GM12878 (cell line): ENCODE data around the gene LRP2BP. TPM values are rescaled to one million over a fixed set of nuclear protein-coding genes. Genes with fewer than 3 reads are reported as not detected.

Experiments used
- ATF2 ChIP-seq: IDR thresholded peaks from 2 replicates; pipeline ENCODE4 v1.6.1; 2012; ENCODE audit warnings: low read length, inconsistent platforms
- CEBPZ ChIP-seq: fragments of 150-350 bp; IDR thresholded peaks from 2 replicates; pipeline ENCODE4 v1.6.1; 2016; ENCODE audit warnings: low read depth, low read length
- E4F1 ChIP-seq: fragments of 450-650 bp; IDR thresholded peaks from 2 replicates; pipeline ENCODE4 v1.6.1; 2018; ENCODE audit warnings: borderline replicate concordance, mild to moderate bottlenecking; ENCODE audit not compliant: partially characterized antibody
- IKZF2 ChIP-seq, 2 experiments: fragments of 450-650 bp; IDR thresholded peaks; 2 replicates each; pipeline ENCODE4 v1.6.1; 2017; ENCODE audit warnings: mild to moderate bottlenecking in 2 of 2, moderate library complexity in 2 of 2
- JUNB ChIP-seq: IDR thresholded peaks from 2 replicates; pipeline ENCODE4 v1.6.1; 2016; ENCODE audit warnings: antibody characterized with exemption, mild to moderate bottlenecking
- MEF2A ChIP-seq: IDR thresholded peaks from 2 replicates; pipeline ENCODE4 v1.6.1; 2011; ENCODE audit warnings: low read depth, mild to moderate bottlenecking, low read length, moderate library complexity; ENCODE audit not compliant: insufficient read depth
- MTA3 ChIP-seq: IDR thresholded peaks from 2 replicates; pipeline ENCODE4 v1.6.1; 2012; ENCODE audit warnings: low read length, inconsistent platforms, borderline replicate concordance
- PML ChIP-seq: IDR thresholded peaks from 2 replicates; pipeline ENCODE4 v1.6.1; 2012; ENCODE audit warnings: low read length, inconsistent platforms
- POLR2A ChIP-seq: IDR thresholded peaks from 2 replicates; pipeline ENCODE4 v1.6.1; 2011; ENCODE audit warnings: low read depth, mild to moderate bottlenecking, low read length
- POLR2AphosphoS2 ChIP-seq: IDR thresholded peaks from 2 replicates; pipeline ENCODE4 v1.6.1; 2011; ENCODE audit warnings: low read depth, mild to moderate bottlenecking, low read length, improper control_type of control experiment, moderate library complexity
- RUNX3 ChIP-seq: IDR thresholded peaks from 2 replicates; pipeline ENCODE4 v1.6.1; 2012; ENCODE audit warnings: low read length, inconsistent platforms
- SMC3 ChIP-seq: IDR thresholded peaks from 2 replicates; pipeline ENCODE4 v1.6.1; 2011; ENCODE audit warnings: low read length, improper control_type of control experiment, borderline replicate concordance
- SPI1 ChIP-seq: IDR thresholded peaks from 2 replicates; pipeline ENCODE4 v1.6.1; 2011; ENCODE audit warnings: low read depth, mild to moderate bottlenecking, low read length, moderate library complexity, borderline replicate concordance; ENCODE audit not compliant: insufficient read depth
- SUZ12 ChIP-seq: fragments of 200-600 bp; sonication (generic); IDR thresholded peaks from one replicate; pipeline ENCODE4 v1.6.1; 2018; ENCODE audit warnings: antibody characterized with exemption, mild to moderate bottlenecking; ENCODE audit not compliant: unreplicated experiment
- TCF7 ChIP-seq: IDR thresholded peaks from 2 replicates; pipeline ENCODE4 v1.6.1; 2014; ENCODE audit warnings: antibody characterized with exemption, borderline replicate concordance
- WRNIP1 ChIP-seq: IDR thresholded peaks from 2 replicates; pipeline ENCODE4 v1.6.1; 2011; ENCODE audit warnings: low read depth, low read length, improper control_type of control experiment, borderline replicate concordance
- ZBED1 ChIP-seq: IDR thresholded peaks from 2 replicates; pipeline ENCODE4 v1.6.1; 2016; ENCODE audit warnings: borderline replicate concordance
- ZBTB40 ChIP-seq: fragments of 450-650 bp; IDR thresholded peaks from 2 replicates; pipeline ENCODE4 v1.6.1; 2016; ENCODE audit warnings: mild to moderate bottlenecking, moderate library complexity, borderline replicate concordance
- polyA plus RNA-seq, 11 experiments: library from polyadenylated mRNA; depleted of rRNA in 4 of 11; unstranded in 6 of 11; stranded (reverse) in 5 of 11; fragments of >200 nt; fragmentation: Nextera tagmentation in 4 of 11; fragmentation: Illumina TruSeq in 1 of 11; extraction: Ambion mirVana in 4 of 11; extraction: Trizol in 1 of 11; gene quantifications; 1 replicate in 1 of 11; 2 replicates in 10 of 11; pipeline versions ENCODE4 v1.2.1 to v1.2.3, GENCODE V29; 2011 to 2016; ENCODE audit warnings: inconsistent platforms in 2 of 11, missing spikeins in 2 of 11, low read depth in 1 of 11
- total RNA-seq, 4 experiments: library from RNA; depleted of rRNA in 3 of 4; stranded (reverse); fragments of >200 nt in 3 of 4; fragmentation: Illumina TruSeq in 1 of 4; extraction: Trizol in 1 of 4; gene quantifications; 2 replicates each; pipeline versions ENCODE4 v1.2.1 to v1.2.3, GENCODE V29; 2013 to 2021

The LRP2BP gene
- total and polyA plus RNA-seq, 10 of the 15 experiments (the other 5 are each of a cell fraction or from before 2014, with no cell fraction given) = 0.27 to 5.2 (median 1.0) TPM

- TF ChIP-seq CEBPZ (no peak), PML (0 out of 2 replicates have a peak, but pooled peaks have one; percentile 21), SPI1 (peak; percentile 36; the same call in 1 of the 2 replicates), ZBTB40 (no peak), IKZF2 (IDR thresholded peaks at IDR 0.05) (peak; percentile 69 to 73), SMC3 (peak; percentile 18; the same call in 1 of the 2 replicates), MTA3 (peak; percentile 38; the same call in 1 of the 2 replicates), ATF2 (peak; percentile 93), E4F1 (no peak), SUZ12 (no peak), JUNB (peak; percentile 55), RUNX3 (peak; percentile 45; the same call in 1 of the 2 replicates), WRNIP1 (no peak), ZBED1 (peak; percentile 55), POLR2AphosphoS2 (no peak), MEF2A (peak; percentile 74; the same call in 1 of the 2 replicates), POLR2A (peak; percentile 27; the same call in 1 of the 2 replicates), TCF7 (peak; percentile 22; the same call in 1 of the 2 replicates)
Observed at GRCh38 chr4:185344743-185345538, 50.8 kb downstream of the LRP2BP start (continued).
